Naive thymus-derived CD4-positive, alpha-beta T cell (primary cell): ENCODE results near the gene CTBP2. TPM values are rescaled to one million over a fixed set of nuclear protein-coding genes. Genes with fewer than 3 reads are reported as not detected.
"Not testable (repeated sequence)": the region's sequence is repeated elsewhere in the genome, so short reads cannot be mapped to it uniquely, and the experiment has no call there.

Experiments
- ATAC-seq: fragments of 150-1000 bp; cut with Tn5 transposase; 2 replicates; pipeline ENCODE4 v1.10.0; 2021; ENCODE audit warnings: mild to moderate bottlenecking, moderate library complexity
- CTCF ChIA-PET: fragments of 350-600 bp; sonication (Branson Sonifier 250); formaldehyde crosslinking; loops from one replicate; lab custom pipeline; 2021; ENCODE audit warnings: antibody characterized with exemption; lab: Charles Lee
- POLR2A ChIA-PET: fragments of 350-600 bp; sonication (Branson Sonifier 250); formaldehyde crosslinking; loops from one replicate; lab custom pipeline; 2021; ENCODE audit warnings: antibody characterized with exemption, inconsistent platforms; lab: Charles Lee
- DNase-seq, 9 donors: peaks; one replicate each; pipeline versions ENCODE4 v3.0.0 to v3.0.0-alpha.2; 2020 to 2022; ENCODE audit warnings: mixed read lengths in 1 of 9
- H3K27ac ChIP-seq: one replicate; pipeline ENCODE4 v1.7.0; 2013; ENCODE audit warnings: mild to moderate bottlenecking, low read depth, low read length, moderate library complexity
- H3K27me3 ChIP-seq, 2 donors: one replicate each; pipeline ENCODE4 v1.7.0; 2013; ENCODE audit warnings: low read length in 2 of 2, mild to moderate bottlenecking in 2 of 2, moderate library complexity in 2 of 2; ENCODE audit not compliant: control insufficient read depth in 2 of 2, insufficient read depth in 2 of 2
- H3K36me3 ChIP-seq, 3 experiments: 1 replicate in 2 of 3; 2 replicates in 1 of 3; pipeline ENCODE4 v1.7.0; 2013; ENCODE audit warnings: low read length in 3 of 3, mild to moderate bottlenecking in 3 of 3, moderate library complexity in 1 of 3; ENCODE audit not compliant: insufficient read depth in 3 of 3, control insufficient read depth in 2 of 3
- H3K4me1 ChIP-seq, 2 donors: one replicate each; pipeline ENCODE4 v1.7.0; 2013; ENCODE audit warnings: low read length in 2 of 2, mild to moderate bottlenecking in 2 of 2, moderate library complexity in 1 of 2; ENCODE audit not compliant: control insufficient read depth in 2 of 2, insufficient read depth in 2 of 2
- H3K4me3 ChIP-seq: 2 replicates; pipeline ENCODE4 v1.7.0; 2013; ENCODE audit warnings: mild to moderate bottlenecking, low read length
- H3K9me3 ChIP-seq, 3 experiments: 1 replicate in 2 of 3; 2 replicates in 1 of 3; pipeline ENCODE4 v1.7.0; 2013; ENCODE audit warnings: low read length in 3 of 3; ENCODE audit not compliant: control insufficient read depth in 2 of 3
- H3K27ac Mint-ChIP-seq, 9 donors: one replicate each; pipeline ENCODE4 v1.8.0; 2020 to 2022; ENCODE audit warnings: mixed read lengths in 9 of 9, mild to moderate bottlenecking in 8 of 9, moderate library complexity in 5 of 9, inconsistent platforms in 2 of 9
- H3K27me3 Mint-ChIP-seq, 5 donors: one replicate each; pipeline ENCODE4 v1.8.0; 2021 to 2022; ENCODE audit warnings: mixed read lengths in 5 of 5, mild to moderate bottlenecking in 1 of 5
- H3K36me3 Mint-ChIP-seq, 5 donors: one replicate each; pipeline ENCODE4 v1.8.0; 2020 to 2022; ENCODE audit warnings: mixed read lengths in 5 of 5, mild to moderate bottlenecking in 3 of 5, inconsistent platforms in 1 of 5
- H3K4me1 Mint-ChIP-seq, 7 donors: one replicate each; pipeline ENCODE4 v1.8.0; 2020 to 2022; ENCODE audit warnings: mixed read lengths in 7 of 7, mild to moderate bottlenecking in 3 of 7, inconsistent platforms in 1 of 7
- H3K4me3 Mint-ChIP-seq, 10 donors: one replicate each; pipeline ENCODE4 v1.8.0; 2020 to 2022; ENCODE audit warnings: mild to moderate bottlenecking in 10 of 10, mixed read lengths in 10 of 10, moderate library complexity in 6 of 10, inconsistent platforms in 2 of 10
- H3K9me3 Mint-ChIP-seq, 11 donors: one replicate each; pipeline ENCODE4 v1.8.0; 2020 to 2022; ENCODE audit warnings: mixed read lengths in 11 of 11, mild to moderate bottlenecking in 4 of 11, inconsistent platforms in 1 of 11, moderate library complexity in 1 of 11
- intact Hi-C, 2 donors: fragments of 100-400 bp; cut with micrococcal nuclease; formaldehyde crosslinking; loops; one replicate each; pipeline ENCODE4 v1.15.1; 2023
- polyA plus RNA-seq, 2 donors: library from polyadenylated mRNA; unstranded; fragments of 300-500 nt; fragmentation: Illumina TruSeq; gene quantifications; one replicate each; pipeline ENCODE4 v1.2.3, GENCODE V29; 2021
- total RNA-seq, 6 experiments: library from RNA in 5 of 6; stranded (reverse) in 5 of 6; gene quantifications; 1 replicate in 5 of 6; 2 replicates in 1 of 6; pipeline ENCODE4 v1.2.3 and lab custom pipeline; 2021 to 2026

CTBP2 gene
- total and polyA plus RNA-seq, 7 experiments from 2014 or later: 0.05 to 39.5 (median 1.7) TPM; not detected in 1

- DNase-seq, H3K9me3 Mint-ChIP-seq, H3K9me3 ChIP-seq, H3K4me3 ChIP-seq, H3K27me3 ChIP-seq, H3K4me1 Mint-ChIP-seq, intact Hi-C loops, H3K36me3 Mint-ChIP-seq, H3K4me3 Mint-ChIP-seq, H3K27ac Mint-ChIP-seq, H3K27me3 Mint-ChIP-seq, ATAC-seq, H3K36me3 ChIP-seq, POLR2A ChIA-PET, H3K4me1 ChIP-seq, H3K27ac ChIP-seq, CTCF ChIA-PET: not testable (repeated sequence)
These were observed 77.9 kb downstream of the CTBP2 start for GRCh38 chr10:125082471-125082870.

GRCh38 chr10:125081931-125082330, 78.4 kb downstream of the CTBP2 start:
- Histone ChIP-seq H3K36me3 (no peaks in the 10 kb centered on the region), H3K9me3 (no peaks in the 10 kb centered on the region), H3K27ac (no peak overlapping the region), H3K4me1 (no peaks in the 10 kb centered on the region), H3K4me3 (no peak overlapping the region), H3K27me3 (no peaks in the 10 kb centered on the region)
- CTCF ChIA-PET: no interaction called here
- intact Hi-C loops: no loop called here
- Mint-ChIP-seq H3K36me3 (no peaks in the 10 kb centered on the region), H3K4me3 (no peak overlapping the region), H3K27me3 (peaks cover 0 to 6% (median 0%) of the 10 kb centered on the region in 5 donors), H3K4me1 (peaks cover 0 to 3% (median 0%) of the 10 kb centered on the region in 7 donors), H3K27ac (no peak overlapping the region), H3K9me3 (no peaks in the 10 kb centered on the region)
- no peak for ATAC-seq
- POLR2A ChIA-PET: no interaction called here
- no peak for DNase-seq

- intact Hi-C loops: no loop called here
- Mint-ChIP-seq H3K4me1 (peaks cover 0 to 3% (median 0%) of the 10 kb centered on the region in 7 donors), H3K27me3 (peaks cover 0 to 6% (median 0%) of the 10 kb centered on the region in 5 donors)
These were observed 79.4 kb downstream of the CTBP2 start for GRCh38 chr10:125080984-125081383.

GRCh38 chr10:125080296-125080695, 80.1 kb downstream of the CTBP2 start:
- CTCF ChIA-PET: no interaction called here

More at GRCh38 chr10:125080984-125081383, 79.4 kb downstream of the CTBP2 start:
- H3K36me3 Mint-ChIP-seq: no peaks in the 10 kb centered on the region
- Histone ChIP-seq H3K27ac (no peak overlapping the region), H3K9me3 (no peaks in the 10 kb centered on the region), H3K4me1 (no peaks in the 10 kb centered on the region), H3K36me3 (no peaks in the 10 kb centered on the region), H3K27me3 (no peaks in the 10 kb centered on the region), H3K4me3 (no peak overlapping the region)
- CTCF ChIA-PET: no interaction called here
- no peak for DNase-seq
- H3K27ac Mint-ChIP-seq: no peak overlapping the region
- H3K9me3 Mint-ChIP-seq: no peaks in the 10 kb centered on the region
- ATAC-seq: no peak
- no peak overlapping the region for H3K4me3 Mint-ChIP-seq
- POLR2A ChIA-PET: no interaction called here

GRCh38 chr10:125079091-125079600, 81.2 kb downstream of the CTBP2 start:
- peaks cover 0 to 3% (median 0%) of the 10 kb centered on the region in 7 donors for H3K4me1 Mint-ChIP-seq
- Histone ChIP-seq H3K36me3 (no peaks in the 10 kb centered on the region), H3K4me1 (no peaks in the 10 kb centered on the region), H3K4me3 (no peak overlapping the region), H3K27me3 (no peaks in the 10 kb centered on the region), H3K9me3 (no peaks in the 10 kb centered on the region), H3K27ac (no peak overlapping the region)
- POLR2A ChIA-PET: no interaction called here
- no peak for DNase-seq
- H3K9me3 Mint-ChIP-seq: no peaks in the 10 kb centered on the region
- peaks cover 0 to 4% (median 0%) of the 10 kb centered on the region in 5 donors for H3K27me3 Mint-ChIP-seq
- H3K27ac Mint-ChIP-seq: no peak overlapping the region
- CTCF ChIA-PET: no interaction called here
- intact Hi-C loops: no loop called here
- no peak overlapping the region for H3K4me3 Mint-ChIP-seq
- no peak for ATAC-seq
- H3K36me3 Mint-ChIP-seq: no peaks in the 10 kb centered on the region

More at GRCh38 chr10:125080296-125080695, 80.1 kb downstream of the CTBP2 start:
- no peak overlapping the region for H3K27ac ChIP-seq
- POLR2A ChIA-PET: no interaction called here
- H3K27me3 ChIP-seq: no peaks in the 10 kb centered on the region
- intact Hi-C loops: no loop called here
- Mint-ChIP-seq H3K27ac (no peak overlapping the region), H3K36me3 (no peaks in the 10 kb centered on the region), H3K4me3 (no peak overlapping the region), H3K9me3 (no peaks in the 10 kb centered on the region), H3K27me3 (peaks cover 0 to 6% (median 3%) of the 10 kb centered on the region in 5 donors), H3K4me1 (peaks cover 0 to 3% (median 0%) of the 10 kb centered on the region in 7 donors)
- no peak for ATAC-seq
- no peaks in the 10 kb centered on the region for H3K4me1 ChIP-seq
- no peak for DNase-seq
- no peaks in the 10 kb centered on the region for H3K36me3 ChIP-seq
- no peak overlapping the region for H3K4me3 ChIP-seq
- H3K9me3 ChIP-seq: no peaks in the 10 kb centered on the region

- CTCF ChIA-PET: no interaction called here
- Mint-ChIP-seq H3K27ac (no peak overlapping the region), H3K36me3 (no peaks in the 10 kb centered on the region)
These were observed 83.3 kb downstream of the CTBP2 start for GRCh38 chr10:125076891-125077541.

More at GRCh38 chr10:125076891-125077541, 83.3 kb downstream of the CTBP2 start:
- H3K27me3 ChIP-seq: no peaks in the 10 kb centered on the region
- DNase-seq (no peak), ATAC-seq (no peak)
- H3K27ac ChIP-seq: no peak overlapping the region
- H3K9me3 Mint-ChIP-seq: no peaks in the 10 kb centered on the region
- POLR2A ChIA-PET: no interaction called here
- no peaks in the 10 kb centered on the region for H3K9me3 ChIP-seq
- H3K4me1 Mint-ChIP-seq: peaks cover 0 to 1% (median 0%) of the 10 kb centered on the region in 7 donors
- intact Hi-C loops: no loop called here
- H3K27me3 Mint-ChIP-seq: peaks cover 0 to 4% (median 0%) of the 10 kb centered on the region in 5 donors
- H3K4me1 ChIP-seq: no peaks in the 10 kb centered on the region
- H3K4me3 Mint-ChIP-seq: no peak overlapping the region
- no peak overlapping the region for H3K4me3 ChIP-seq
- H3K36me3 ChIP-seq: no peaks in the 10 kb centered on the region
